AG04449 (cell line): Measurements from ENCODE around the gene ACOX2.
A peak's percentile ranks its signal among the peaks of the same experiment; 100 is the strongest.

ENCODE experiments used
- CTCF ChIA-PET: fragments of 350-600 bp; formaldehyde crosslinking; extraction: SDS; loops from one replicate; lab custom pipeline; 2021; ENCODE audit warnings: antibody characterized with exemption; lab: Yijun Ruan, JAX
- POLR2A ChIA-PET: fragments of 400-600, 350-600 bp; formaldehyde crosslinking; extraction: SDS; loops from one replicate; lab custom pipeline; 2020; ENCODE audit warnings: antibody characterized with exemption, inconsistent platforms; lab: Yijun Ruan, JAX
- DNase-seq: peaks from one replicate; pipeline ENCODE4 v3.0.0-alpha.2; 2010; ENCODE audit warnings: low read depth, low spot score
- H3K4me3 ChIP-seq: 2 replicates; pipeline ENCODE4 v1.5.1; 2011; ENCODE audit warnings: low read depth, mild to moderate bottlenecking, control low read depth, low read length
- CTCF ChIP-seq: IDR thresholded peaks from one replicate; pipeline ENCODE4 v1.5.1; 2011; ENCODE audit warnings: mild to moderate bottlenecking, moderate library complexity, low read length, control low read depth, inconsistent platforms; ENCODE audit not compliant: insufficient read depth; ENCODE audit errors: missing control alignments

The ACOX2 gene

GRCh38 chr3:58534592-58535494, 2.1 kb downstream of the ACOX2 start:
- ChIA-PET CTCF (interaction anchor here (0.5 to 11.0 kb wide), 16 partner anchors 16 to 228 kb away, joined by 3 to 105 read pairs (median 5); partner anchors contain the start of genes HTD2, KCTD6 and RPP14), POLR2A (interaction anchor here (0.8 kb wide), 1 partner anchor 229 kb away, joined by 3 read pairs; the partner anchor contains the start of genes HTD2 and RPP14)
- DNase-seq, result no peak
- H3K4me3 ChIP-seq, result no peak overlapping the region
- no peak for TF ChIP-seq CTCF

DNA sequence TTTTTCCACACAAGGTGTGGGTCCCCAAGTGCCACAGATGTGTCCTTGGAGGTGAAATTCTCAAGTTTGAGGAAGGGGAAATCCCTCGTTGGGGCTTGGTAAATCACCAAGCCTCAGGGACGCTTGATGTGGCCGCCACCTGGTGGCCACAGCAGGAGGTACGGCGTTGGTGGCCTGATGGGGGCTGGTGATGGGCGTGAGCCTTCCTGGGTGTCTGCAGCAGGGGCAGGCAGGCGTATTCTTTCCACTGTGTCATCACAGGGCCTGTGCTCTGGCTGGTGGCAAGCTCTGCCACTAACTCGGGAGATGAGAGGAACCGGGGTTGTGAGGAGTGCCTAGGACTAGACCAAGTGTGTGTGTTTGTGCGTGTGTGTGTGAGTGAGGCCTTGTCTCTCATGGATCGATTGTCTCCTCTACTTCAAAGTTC, 4.2 kb downstream of the ACOX2 start:
- no peak overlapping the region for H3K4me3 ChIP-seq
- DNase-seq, result no peak
- ChIA-PET POLR2A (no interaction called here), CTCF (interaction anchor here (0.7 to 11.0 kb wide), 29 partner anchors 8 to 226 kb away, joined by 3 to 105 read pairs (median 5); partner anchors contain the start of genes HTD2, KCTD6 and RPP14)
- peak; percentile 93 for TF ChIP-seq CTCF

GRCh38 chr3:58531956-58532355, 5.0 kb downstream of the ACOX2 start:
- CTCF ChIA-PET, result interaction anchor here (0.6 to 11.0 kb wide), 26 partner anchors 9 to 344 kb away, joined by 3 to 105 read pairs (median 4); partner anchors contain the start of genes HTD2, KCTD6 and RPP14
- H3K4me3 ChIP-seq, result no peak overlapping the region
- DNase-seq, result no peak
- POLR2A ChIA-PET, result no interaction called here
- TF ChIP-seq CTCF, result no peak

DNA sequence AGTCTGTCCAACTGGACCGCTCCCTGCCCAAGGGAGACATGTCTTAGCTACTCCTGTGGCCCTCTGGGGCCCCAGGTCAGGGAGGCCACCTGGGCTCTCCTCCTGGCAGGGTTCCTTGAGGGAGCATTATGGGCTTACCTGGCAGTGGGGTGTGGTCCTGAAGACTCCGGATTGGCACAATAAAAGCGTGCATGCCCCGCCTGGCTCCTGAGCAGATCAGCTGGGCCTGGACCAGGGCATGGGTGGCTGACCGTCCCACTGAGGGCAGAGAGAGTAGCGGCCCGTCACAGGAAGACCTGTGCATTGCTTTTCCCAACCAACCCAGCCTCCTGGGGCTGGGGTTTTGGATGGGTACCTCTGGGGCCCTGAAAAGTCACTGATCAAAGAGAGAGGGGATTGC, 5.4 kb downstream of the ACOX2 start:
- no peak overlapping the region for H3K4me3 ChIP-seq
- ChIA-PET POLR2A (no interaction called here), CTCF (interaction anchor here (0.6 to 11.0 kb wide), 28 partner anchors 10 to 344 kb away, joined by 3 to 105 read pairs (median 4); partner anchors contain the start of genes HTD2, KCTD6 and RPP14)
- no peak for TF ChIP-seq CTCF
- no peak for DNase-seq

DNA sequence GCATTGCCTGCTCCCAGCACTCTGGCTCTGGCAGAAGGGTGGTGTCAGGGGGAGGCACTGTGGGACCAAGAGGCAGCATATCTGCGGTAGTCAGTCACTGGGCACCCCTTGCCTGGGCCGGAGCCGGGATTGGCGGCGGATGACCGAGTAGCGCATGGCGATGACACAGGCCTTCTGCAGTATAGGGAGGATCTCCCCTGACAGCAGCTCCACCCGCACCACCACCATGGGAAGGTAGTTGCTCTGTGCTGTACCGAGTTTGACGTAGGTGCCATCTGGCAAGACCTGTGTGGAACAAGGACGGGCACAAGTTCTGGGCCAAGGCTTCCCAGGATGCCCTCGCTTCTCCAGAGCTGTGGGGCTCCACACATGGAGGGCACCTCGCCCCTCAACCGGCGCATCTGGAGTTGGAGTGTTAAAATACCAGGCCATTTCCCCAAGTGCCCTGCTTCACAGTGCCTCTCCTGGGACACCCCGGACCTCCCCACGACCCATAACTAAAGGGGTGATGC, 6.6 kb downstream of the ACOX2 start:
- ChIA-PET POLR2A (no interaction called here), CTCF (interaction anchor here (1.0 to 11.0 kb wide), 10 partner anchors 11 to 275 kb away, joined by 3 to 105 read pairs (median 8); partner anchors contain the start of genes HTD2 and RPP14)
- DNase-seq, result no peak
- TF ChIP-seq CTCF, result no peak
- no peak overlapping the region for H3K4me3 ChIP-seq
